ENCODE results near the gene PNPLA6. TPM values are rescaled to one million over a fixed set of nuclear protein-coding genes. Genes with fewer than 3 reads are reported as not detected.

PNPLA6 gene
- total and polyA plus RNA-seq, 10 of the 15 experiments (the other 5 are each of a cell fraction or from before 2014, with no cell fraction given), result 0.95 to 105 (median 40.0) TPM

- intact Hi-C loops (cut with micrococcal nuclease; ENCODE audit: unreplicated experiment), result no loop called here
- FAIRE-seq (peak; percentile 76), ATAC-seq (peak; percentile 77)
- TF ChIP-seq ASH2L (IDR thresholded peaks at IDR 0.05; ENCODE audit: borderline replicate concordance, low read depth) (no peak), CBX5 (IDR thresholded peaks at IDR 0.05; ENCODE audit: low read depth) (no peak), ETV6 (conservative IDR thresholded peaks at IDR 0.05 in 1 of 2, IDR thresholded peaks at IDR 0.05 in 1 of 2; ENCODE audit: borderline replicate concordance in 1 of 2, low read depth in 1 of 2) (no peak), RCOR1 (conservative IDR thresholded peaks at IDR 0.05; ENCODE audit: low read depth, low read length) (no peak), IRF5 (IDR thresholded peaks at IDR 0.05; ENCODE audit: borderline replicate concordance) (no peak), SMC3 (IDR thresholded peaks at IDR 0.05; ENCODE audit: borderline replicate concordance, low read length) (no peak), PBX3 (IDR thresholded peaks at IDR 0.05; ENCODE audit: insufficient replicate concordance, low read depth, low read length) (peak; percentile 82), CHD1 (IDR thresholded peaks at IDR 0.05; ENCODE audit: low read depth, low read length) (no peak), PKNOX1 (IDR thresholded peaks at IDR 0.05) (peak; percentile 96), DPF2 (IDR thresholded peaks at IDR 0.05) (no peak), STAT3 (IDR thresholded peaks at IDR 0.05; ENCODE audit: low read depth, low read length) (no peak), USF2 (IDR thresholded peaks at IDR 0.05; ENCODE audit: borderline replicate concordance, low read depth, low read length) (no peak), CEBPZ (IDR thresholded peaks at IDR 0.05; ENCODE audit: low read depth, low read length) (no peak), MEF2A (IDR thresholded peaks at IDR 0.05; ENCODE audit: insufficient read depth, low read depth, low read length) (no peak)
Measured at GRCh38 chr19:7605490-7606222, 70.1 kb downstream of the PNPLA6 start.

More at GRCh38 chr19:7605490-7606222, 70.1 kb downstream of the PNPLA6 start:
- Histone ChIP-seq H4K20me1 (ENCODE audit: control insufficient read depth, insufficient read depth) (no peaks in the 10 kb centered on the region), H3K4me1 (ENCODE audit: control insufficient read depth, insufficient read depth, low read length) (no peaks in the 10 kb centered on the region), H3K9ac (ENCODE audit: control insufficient read depth, insufficient read depth, low read length) (no peak overlapping the region), H3K4me2 (ENCODE audit: control insufficient read depth, insufficient read depth) (no peak overlapping the region), H3K36me3 (ENCODE audit: control insufficient read depth in 2 of 2, insufficient read depth in 2 of 2, low read length in 1 of 2) (no peaks in the 10 kb centered on the region), H3K79me2 (ENCODE audit: control insufficient read depth, insufficient read depth, low read length) (no peaks in the 10 kb centered on the region), H3K27ac (ENCODE audit: control insufficient read depth, insufficient read depth) (no peak overlapping the region), H2AFZ (ENCODE audit: control insufficient read depth, low read depth, low read length) (no peak overlapping the region; the same call in 1 of the 2 replicates), H3K4me3 (no peak overlapping the region), H3K9me3 (replicated peaks; ENCODE audit: control insufficient read depth, insufficient read depth, low read length) (no peaks in the 10 kb centered on the region), H3K27me3 (replicated peaks in 1 of 2; ENCODE audit: control insufficient read depth in 2 of 2, insufficient read depth in 2 of 2, low read length in 1 of 2) (no peaks in the 10 kb centered on the region)
- ChIA-PET POLR2A (interaction anchor here (0.5 to 1.3 kb wide), 3 partner anchors 9 to 468 kb away, joined by 3 to 4 read pairs (median 3); no protein-coding TSS in a partner anchor), RAD21 (ENCODE audit: unreplicated experiment) (interaction anchor here (0.5 to 1.0 kb wide), 3 partner anchors 23 to 37 kb away, joined by 3 to 5 read pairs (median 4); partner anchors contain the start of gene PET100), CTCF (interaction anchor here (0.6 to 1.1 kb wide), 2 partner anchors 14 to 632 kb away, joined by 3 to 4 read pairs; no protein-coding TSS in a partner anchor), SMC1A (ENCODE audit: uncharacterized antibody, unreplicated experiment) (interaction anchor here (0.8 to 1.1 kb wide), 2 partner anchors 9 to 38 kb away, joined by 3 read pairs; no protein-coding TSS in a partner anchor)
- no TSS peak for BruUV-seq (replicated peaks)
- in situ Hi-C loops (cut with MboI), result no loop called here
- WGBS (ENCODE audit: insufficient coverage, insufficient replicate concordance, low lambda C conversion rate, missing lambda C conversion rate), result 50% methylated on average over 12 of the region's 14 CpGs
- peak; percentile 9 for DNase-seq (ENCODE audit: low read depth, low spot score)

Measured in GM12878 (cell line).